DOHH2 (cell line): Measurements from ENCODE around the gene CORO2B.

Source experiments
- H3F3A ChIP-seq: fragments of 200-600 bp; sonication (generic), shearing (Covaris generic); 2 replicates; pipeline ENCODE4 v1.6.0; 2016; ENCODE audit warnings: antibody characterized with exemption, mild to moderate bottlenecking; ENCODE audit not compliant: control insufficient read depth, insufficient read depth
- H3K27ac ChIP-seq: fragments of 200-600 bp; sonication (generic); 2 replicates; pipeline ENCODE4 v1.5.1; 2014; ENCODE audit warnings: low read depth, mild to moderate bottlenecking, low read length, moderate library complexity
- H3K27me3 ChIP-seq: fragments of 200-600 bp; sonication (generic); 2 replicates; pipeline ENCODE4 v1.6.1; 2014; ENCODE audit warnings: mild to moderate bottlenecking, low read length, mixed read lengths; ENCODE audit not compliant: control insufficient read depth
- H3K36me3 ChIP-seq: fragments of 200-600 bp; sonication (generic); 2 replicates; pipeline ENCODE4 v1.6.1; 2014; ENCODE audit warnings: mild to moderate bottlenecking, low read length, moderate library complexity, mixed read lengths; ENCODE audit not compliant: control insufficient read depth
- H3K4me1 ChIP-seq: fragments of 200-600 bp; sonication (generic); 2 replicates; pipeline ENCODE4 v1.6.1; 2014; ENCODE audit warnings: mild to moderate bottlenecking, low read length, mixed read lengths; ENCODE audit not compliant: control insufficient read depth
- H3K4me2 ChIP-seq: fragments of 200-600 bp; sonication (generic); 2 replicates; pipeline ENCODE4 v1.6.0; 2014; ENCODE audit warnings: mild to moderate bottlenecking, low read length, moderate library complexity
- H3K4me3 ChIP-seq: fragments of 200-600 bp; sonication (generic); 2 replicates; pipeline ENCODE4 v1.5.1; 2014; ENCODE audit warnings: mild to moderate bottlenecking, low read length, mixed read lengths
- H3K79me2 ChIP-seq: fragments of 200-600 bp; sonication (generic); 2 replicates; pipeline ENCODE4 v1.6.1; 2014; ENCODE audit warnings: mild to moderate bottlenecking, low read length, mixed read lengths; ENCODE audit not compliant: control insufficient read depth
- H3K9me2 ChIP-seq: fragments of 200-600 bp; sonication (generic); replicated peaks from 2 replicates; pipeline ENCODE4 v1.6.1; 2014; ENCODE audit warnings: mild to moderate bottlenecking, low read length, mixed read lengths; ENCODE audit not compliant: control insufficient read depth
- H3K9me3 ChIP-seq: fragments of 200-600 bp; sonication (generic); 2 replicates; pipeline ENCODE4 v1.6.1; 2014; ENCODE audit warnings: antibody characterized with exemption, low read length, mixed read lengths; ENCODE audit not compliant: control insufficient read depth, insufficient read depth
- H4K20me1 ChIP-seq: fragments of 200-600 bp; sonication (generic); 2 replicates; pipeline ENCODE4 v1.6.0; 2014; ENCODE audit warnings: low read depth, mild to moderate bottlenecking, antibody characterized with exemption, low read length, moderate library complexity; ENCODE audit not compliant: control insufficient read depth, insufficient read depth
- CTCF ChIP-seq: fragments of 200-600 bp; sonication (generic); IDR thresholded peaks from one replicate; pipeline ENCODE4 v1.5.1; 2014; ENCODE audit warnings: antibody characterized with exemption, mild to moderate bottlenecking, low read depth, low read length; ENCODE audit not compliant: poor library complexity, severe bottlenecking
- EZH2phosphoT487 ChIP-seq: fragments of 200-600 bp; sonication (generic); IDR thresholded peaks from 2 replicates; pipeline ENCODE4 v1.6.1; 2017; ENCODE audit warnings: borderline replicate concordance, mild to moderate bottlenecking, antibody characterized with exemption, low read length, moderate library complexity, mixed read lengths

Gene CORO2B

GRCh38 chr15:68546318-68546717, 32.5 kb upstream of the CORO2B start:
- no peak overlapping the region for H3K4me3 ChIP-seq
- no peaks in the 10 kb centered on the region for H3K79me2 ChIP-seq
- H3K9me3 ChIP-seq, result no peaks in the 10 kb centered on the region
- peaks cover 31% of the 10 kb centered on the region for H3K27me3 ChIP-seq
- no peaks in the 10 kb centered on the region for H3K36me3 ChIP-seq
- no peaks in the 10 kb centered on the region for H3K9me2 ChIP-seq
- TF ChIP-seq CTCF, result no peak
- TF ChIP-seq EZH2phosphoT487, result no peak
- H3K27ac ChIP-seq, result no peak overlapping the region
- no peak overlapping the region for H3K4me2 ChIP-seq
- H4K20me1 ChIP-seq, result no peaks in the 10 kb centered on the region
- no peaks in the 10 kb centered on the region for H3K4me1 ChIP-seq
- no peaks in the 10 kb centered on the region for H3F3A ChIP-seq

- Histone ChIP-seq H3K4me3 (no peak overlapping the region), H3K27ac (no peak overlapping the region), H3F3A (no peaks in the 10 kb centered on the region), H3K4me2 (no peak overlapping the region), H3K27me3 (peaks cover 20% of the 10 kb centered on the region), H3K9me3 (no peaks in the 10 kb centered on the region), H3K4me1 (no peaks in the 10 kb centered on the region), H4K20me1 (no peaks in the 10 kb centered on the region), H3K9me2 (no peaks in the 10 kb centered on the region), H3K36me3 (no peaks in the 10 kb centered on the region), H3K79me2 (no peaks in the 10 kb centered on the region)
- TF ChIP-seq EZH2phosphoT487, result no peak
- TF ChIP-seq CTCF, result no peak
These were observed 30.4 kb upstream of the CORO2B start for GRCh38 chr15:68548364-68548763.

- no peaks in the 10 kb centered on the region for H3K4me1 ChIP-seq
- H3K9me3 ChIP-seq, result no peaks in the 10 kb centered on the region
- peaks cover 24% of the 10 kb centered on the region for H3K27me3 ChIP-seq
- H3K4me2 ChIP-seq, result no peak overlapping the region
- H3K4me3 ChIP-seq, result no peak overlapping the region
- no peaks in the 10 kb centered on the region for H3K36me3 ChIP-seq
- H3F3A ChIP-seq, result no peaks in the 10 kb centered on the region
- H4K20me1 ChIP-seq, result no peaks in the 10 kb centered on the region
- no peaks in the 10 kb centered on the region for H3K9me2 ChIP-seq
- H3K27ac ChIP-seq, result no peak overlapping the region
- TF ChIP-seq EZH2phosphoT487 (no peak), CTCF (no peak)
- H3K79me2 ChIP-seq, result no peaks in the 10 kb centered on the region
These were observed 28.8 kb upstream of the CORO2B start for GRCh38 chr15:68550004-68550403.
